DOHH2 (cell line): Measurements from ENCODE around the gene RIMBP2.

Source experiments
- H3F3A ChIP-seq: fragments of 200-600 bp; sonication (generic), shearing (Covaris generic); 2 replicates; pipeline ENCODE4 v1.6.0; 2016; ENCODE audit warnings: antibody characterized with exemption, mild to moderate bottlenecking; ENCODE audit not compliant: control insufficient read depth, insufficient read depth
- H3K27ac ChIP-seq: fragments of 200-600 bp; sonication (generic); 2 replicates; pipeline ENCODE4 v1.5.1; 2014; ENCODE audit warnings: low read depth, mild to moderate bottlenecking, low read length, moderate library complexity
- H3K27me3 ChIP-seq: fragments of 200-600 bp; sonication (generic); 2 replicates; pipeline ENCODE4 v1.6.1; 2014; ENCODE audit warnings: mild to moderate bottlenecking, low read length, mixed read lengths; ENCODE audit not compliant: control insufficient read depth
- H3K36me3 ChIP-seq: fragments of 200-600 bp; sonication (generic); 2 replicates; pipeline ENCODE4 v1.6.1; 2014; ENCODE audit warnings: mild to moderate bottlenecking, low read length, moderate library complexity, mixed read lengths; ENCODE audit not compliant: control insufficient read depth
- H3K4me1 ChIP-seq: fragments of 200-600 bp; sonication (generic); 2 replicates; pipeline ENCODE4 v1.6.1; 2014; ENCODE audit warnings: mild to moderate bottlenecking, low read length, mixed read lengths; ENCODE audit not compliant: control insufficient read depth
- H3K4me2 ChIP-seq: fragments of 200-600 bp; sonication (generic); 2 replicates; pipeline ENCODE4 v1.6.0; 2014; ENCODE audit warnings: mild to moderate bottlenecking, low read length, moderate library complexity
- H3K4me3 ChIP-seq: fragments of 200-600 bp; sonication (generic); 2 replicates; pipeline ENCODE4 v1.5.1; 2014; ENCODE audit warnings: mild to moderate bottlenecking, low read length, mixed read lengths
- H3K79me2 ChIP-seq: fragments of 200-600 bp; sonication (generic); 2 replicates; pipeline ENCODE4 v1.6.1; 2014; ENCODE audit warnings: mild to moderate bottlenecking, low read length, mixed read lengths; ENCODE audit not compliant: control insufficient read depth
- H3K9me2 ChIP-seq: fragments of 200-600 bp; sonication (generic); replicated peaks from 2 replicates; pipeline ENCODE4 v1.6.1; 2014; ENCODE audit warnings: mild to moderate bottlenecking, low read length, mixed read lengths; ENCODE audit not compliant: control insufficient read depth
- H3K9me3 ChIP-seq: fragments of 200-600 bp; sonication (generic); 2 replicates; pipeline ENCODE4 v1.6.1; 2014; ENCODE audit warnings: antibody characterized with exemption, low read length, mixed read lengths; ENCODE audit not compliant: control insufficient read depth, insufficient read depth
- H4K20me1 ChIP-seq: fragments of 200-600 bp; sonication (generic); 2 replicates; pipeline ENCODE4 v1.6.0; 2014; ENCODE audit warnings: low read depth, mild to moderate bottlenecking, antibody characterized with exemption, low read length, moderate library complexity; ENCODE audit not compliant: control insufficient read depth, insufficient read depth
- EZH2phosphoT487 ChIP-seq: fragments of 200-600 bp; sonication (generic); IDR thresholded peaks from 2 replicates; pipeline ENCODE4 v1.6.1; 2017; ENCODE audit warnings: borderline replicate concordance, mild to moderate bottlenecking, antibody characterized with exemption, low read length, moderate library complexity, mixed read lengths
- TF ChIP-seq, protein P1 (sequence below): fragments of 200-600 bp; sonication (generic); IDR thresholded peaks from one replicate; pipeline ENCODE4 v1.5.1; 2014; ENCODE audit warnings: antibody characterized with exemption, mild to moderate bottlenecking, low read depth, low read length; ENCODE audit not compliant: poor library complexity, severe bottlenecking

The RIMBP2 gene

GRCh38 chr12:130537051-130537450 is 179.0 kb downstream of the RIMBP2 start:
- no peaks in the 10 kb centered on the region for H3K27me3 ChIP-seq
- no peaks in the 10 kb centered on the region for H3K9me2 ChIP-seq
- H3K4me2 ChIP-seq: no peak overlapping the region
- TF ChIP-seq, protein P1, sequence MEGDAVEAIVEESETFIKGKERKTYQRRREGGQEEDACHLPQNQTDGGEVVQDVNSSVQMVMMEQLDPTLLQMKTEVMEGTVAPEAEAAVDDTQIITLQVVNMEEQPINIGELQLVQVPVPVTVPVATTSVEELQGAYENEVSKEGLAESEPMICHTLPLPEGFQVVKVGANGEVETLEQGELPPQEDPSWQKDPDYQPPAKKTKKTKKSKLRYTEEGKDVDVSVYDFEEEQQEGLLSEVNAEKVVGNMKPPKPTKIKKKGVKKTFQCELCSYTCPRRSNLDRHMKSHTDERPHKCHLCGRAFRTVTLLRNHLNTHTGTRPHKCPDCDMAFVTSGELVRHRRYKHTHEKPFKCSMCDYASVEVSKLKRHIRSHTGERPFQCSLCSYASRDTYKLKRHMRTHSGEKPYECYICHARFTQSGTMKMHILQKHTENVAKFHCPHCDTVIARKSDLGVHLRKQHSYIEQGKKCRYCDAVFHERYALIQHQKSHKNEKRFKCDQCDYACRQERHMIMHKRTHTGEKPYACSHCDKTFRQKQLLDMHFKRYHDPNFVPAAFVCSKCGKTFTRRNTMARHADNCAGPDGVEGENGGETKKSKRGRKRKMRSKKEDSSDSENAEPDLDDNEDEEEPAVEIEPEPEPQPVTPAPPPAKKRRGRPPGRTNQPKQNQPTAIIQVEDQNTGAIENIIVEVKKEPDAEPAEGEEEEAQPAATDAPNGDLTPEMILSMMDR: no peak
- TF ChIP-seq EZH2phosphoT487: no peak
- no peaks in the 10 kb centered on the region for H3K9me3 ChIP-seq
- H3K36me3 ChIP-seq: no peaks in the 10 kb centered on the region
- H4K20me1 ChIP-seq: no peaks in the 10 kb centered on the region
- no peak overlapping the region for H3K27ac ChIP-seq
- H3K4me3 ChIP-seq: no peak overlapping the region
- H3F3A ChIP-seq: no peaks in the 10 kb centered on the region
- H3K79me2 ChIP-seq: no peaks in the 10 kb centered on the region
- H3K4me1 ChIP-seq: no peaks in the 10 kb centered on the region

DNA sequence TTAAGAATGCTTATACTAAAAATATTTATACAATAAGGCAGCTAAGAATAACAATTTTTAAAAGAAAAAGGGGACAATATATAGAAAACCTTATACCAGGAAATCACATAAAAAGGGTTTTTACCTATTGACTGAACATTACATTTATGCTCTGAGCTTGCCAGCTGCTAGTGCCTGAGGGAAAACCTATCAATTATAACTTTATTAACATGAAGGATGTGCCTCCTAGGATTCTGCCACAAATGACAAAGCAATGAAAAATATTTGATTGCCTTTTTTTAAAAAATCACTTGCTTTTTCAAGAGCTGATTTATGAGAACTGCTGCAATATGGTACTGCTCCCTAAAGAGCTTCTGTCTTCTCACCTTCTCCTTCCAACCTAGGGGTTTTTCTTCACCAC is 185.7 kb downstream of the RIMBP2 start:
- H3K36me3 ChIP-seq: no peaks in the 10 kb centered on the region
- TF ChIP-seq EZH2phosphoT487: no peak
- TF ChIP-seq, protein P1: no peak
- no peaks in the 10 kb centered on the region for H4K20me1 ChIP-seq
- H3K79me2 ChIP-seq: no peaks in the 10 kb centered on the region
- no peaks in the 10 kb centered on the region for H3K27me3 ChIP-seq
- H3K4me3 ChIP-seq: no peak overlapping the region
- no peaks in the 10 kb centered on the region for H3K4me1 ChIP-seq
- H3K9me3 ChIP-seq: no peaks in the 10 kb centered on the region
- no peaks in the 10 kb centered on the region for H3F3A ChIP-seq
- no peak overlapping the region for H3K4me2 ChIP-seq
- H3K9me2 ChIP-seq: no peaks in the 10 kb centered on the region
- H3K27ac ChIP-seq: no peak overlapping the region

DNA sequence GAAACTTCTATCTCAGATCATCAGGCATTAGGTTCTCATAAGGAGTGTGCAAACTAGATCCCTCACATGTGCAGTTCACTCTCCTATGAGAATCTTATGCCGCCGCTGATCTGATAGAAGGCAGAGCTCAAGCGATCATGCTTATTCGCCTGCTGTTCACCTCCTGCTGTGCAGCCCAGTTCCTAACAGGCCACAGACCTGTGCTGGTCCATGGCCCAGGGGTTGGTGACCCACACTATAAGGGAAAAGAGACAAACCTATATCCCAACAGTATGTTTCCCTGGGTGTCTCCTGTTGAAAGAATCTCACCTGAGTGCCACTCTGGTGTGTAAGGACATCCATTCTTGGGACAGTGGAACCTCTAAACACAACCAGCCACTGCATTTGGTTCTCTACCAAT is 186.3 kb downstream of the RIMBP2 start:
- no peaks in the 10 kb centered on the region for H3K4me1 ChIP-seq
- H4K20me1 ChIP-seq: no peaks in the 10 kb centered on the region
- H3K27ac ChIP-seq: no peak overlapping the region
- H3K4me3 ChIP-seq: no peak overlapping the region
- no peaks in the 10 kb centered on the region for H3K36me3 ChIP-seq
- H3K4me2 ChIP-seq: no peak overlapping the region
- no peaks in the 10 kb centered on the region for H3K27me3 ChIP-seq
- H3F3A ChIP-seq: no peaks in the 10 kb centered on the region
- TF ChIP-seq EZH2phosphoT487: no peak
- TF ChIP-seq, protein P1: no peak
- no peaks in the 10 kb centered on the region for H3K79me2 ChIP-seq
- no peaks in the 10 kb centered on the region for H3K9me3 ChIP-seq
- H3K9me2 ChIP-seq: no peaks in the 10 kb centered on the region

DNA sequence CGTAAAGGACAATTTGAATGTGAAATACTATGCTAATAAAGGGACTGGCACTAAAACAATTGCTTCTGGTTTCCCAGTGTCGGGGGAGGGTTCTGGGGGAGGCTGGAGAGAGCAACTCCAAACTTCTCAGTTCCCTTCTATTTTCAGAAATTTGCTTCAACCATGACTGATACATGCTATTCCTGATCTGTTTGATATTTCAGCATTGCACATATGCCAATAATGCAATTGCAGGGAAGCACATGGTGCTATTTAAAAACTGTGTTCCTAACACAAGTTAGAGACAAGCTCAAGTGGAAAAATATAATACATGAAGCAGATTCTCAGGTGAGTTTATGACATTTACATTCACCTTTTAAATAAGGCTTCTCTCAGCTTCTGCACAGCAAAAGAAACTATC is 188.9 kb downstream of the RIMBP2 start:
- Histone ChIP-seq H3K9me2 (no peaks in the 10 kb centered on the region), H3K9me3 (no peaks in the 10 kb centered on the region), H3K27ac (no peak overlapping the region), H4K20me1 (no peaks in the 10 kb centered on the region), H3K4me1 (no peaks in the 10 kb centered on the region), H3K79me2 (no peaks in the 10 kb centered on the region), H3K27me3 (no peaks in the 10 kb centered on the region), H3F3A (no peaks in the 10 kb centered on the region), H3K4me3 (no peak overlapping the region), H3K4me2 (no peak overlapping the region), H3K36me3 (no peaks in the 10 kb centered on the region)
- TF ChIP-seq, protein P1: no peak
- TF ChIP-seq EZH2phosphoT487: no peak
